ENCODE results near the gene LENG8. TPM values are rescaled to one million over a fixed set of nuclear protein-coding genes. Genes with fewer than 3 reads are reported as not detected.

Gene LENG8
- total RNA-seq, 1 experiment from 2014 or later, result 148 TPM

- Mint-ChIP-seq H3K27ac (peak overlapping the region; percentile 98 to 100 (median 99)), H3K36me3 (ENCODE audit: insufficient read depth in 1 of 3, low read depth in 3 of 3) (peaks cover 29 to 49% (median 33%) of the 10 kb centered on the region in 3 experiments), H3K9me3 (peaks cover 4 to 10% of the 10 kb centered on the region in 2 experiments; a peak in 2 of 5 replicates), H3K4me3 (peak overlapping the region; percentile 97 to 99), H3K4me1 (peaks cover 16 to 28% of the 10 kb centered on the region in 2 experiments), H3K27me3 (ENCODE audit: low read depth) (no peaks in the 10 kb centered on the region)
- Histone ChIP-seq H3K4me2 (ENCODE audit: insufficient read depth, insufficient read length, low read length) (peak overlapping the region; percentile 93), H2BK12ac (ENCODE audit: insufficient read length, low read depth, low read length) (no peak overlapping the region), H4K91ac (ENCODE audit: insufficient read length, low read depth, low read length) (no peak overlapping the region), H3T11ph (ENCODE audit: low read length) (no peak overlapping the region), H3K4ac (ENCODE audit: low read depth, low read length) (no peak overlapping the region), H3K14ac (ENCODE audit: insufficient read depth, low read length) (no peak overlapping the region), H3K56ac (ENCODE audit: insufficient read length, low read depth, low read length) (no peak overlapping the region), H3K79me2 (ENCODE audit: insufficient read depth, low read length) (peaks cover 19% of the 10 kb centered on the region), H2BK120ac (ENCODE audit: low read depth, low read length, poor library complexity, severe bottlenecking) (no peak overlapping the region), H2BK20ac (ENCODE audit: low read depth, low read length, poor library complexity, severe bottlenecking) (no peak overlapping the region), H2AK5ac (ENCODE audit: insufficient read length, low read length) (no peak overlapping the region), H4K20me1 (ENCODE audit: control insufficient read depth, insufficient read depth, insufficient read length) (no peaks in the 10 kb centered on the region), H3K23ac (ENCODE audit: insufficient read length, low read depth, low read length) (no peak overlapping the region), H3K23me2 (ENCODE audit: insufficient read length, low read depth, low read length, poor library complexity, severe bottlenecking) (peaks cover 9% of the 10 kb centered on the region), H2BK15ac (ENCODE audit: low read depth, low read length) (no peak overlapping the region), H2AFZ (ENCODE audit: low read length) (no peak overlapping the region), H3K4me1 (ENCODE audit: insufficient read depth, low read length) (peaks cover 2% of the 10 kb centered on the region; the same call in 1 of the 2 replicates), H2BK5ac (ENCODE audit: insufficient read length, low read length) (no peak overlapping the region), H3K18ac (ENCODE audit: insufficient read length, low read depth, low read length) (no peak overlapping the region), H4K5ac (ENCODE audit: insufficient read length, low read depth, low read length) (no peak overlapping the region), H3K79me1 (ENCODE audit: insufficient read depth, low read depth, low read length, poor library complexity, severe bottlenecking) (peaks cover 10% of the 10 kb centered on the region), H3K9me3 (ENCODE audit: control insufficient read depth, low read depth, low read length) (no peaks in the 10 kb centered on the region), H3K27ac (ENCODE audit: insufficient read length, low read depth, low read length) (no peak overlapping the region), H3K9ac (ENCODE audit: extremely low read depth, insufficient read length, low read length) (peak overlapping the region; percentile 2), H4K8ac (replicated peaks; ENCODE audit: insufficient read length, low read depth, low read length) (no peak overlapping the region), H3K27me3 (ENCODE audit: insufficient read depth, low read length) (no peaks in the 10 kb centered on the region)
- WGBS (ENCODE audit: extremely low coverage, insufficient read length, low lambda C conversion rate), result no CpG with 5 or more reads among the region's 34 CpGs
- no peak for TF ChIP-seq CTCF (conservative IDR thresholded peaks at IDR 0.05)
- peak; percentile 58 for DNase-seq
These were observed 792 bp upstream of the LENG8 start for GRCh38 chr19:54448040-54448773.

Data from H9 (cell line).